T47D (cell line): ENCODE measurements around the gene LRPAP1.
"Not testable (repeated sequence)": the region's sequence is repeated elsewhere in the genome, so short reads cannot be mapped to it uniquely, and the experiment has no call there.

Source experiments
- DNase-seq, 2 experiments: peaks; one replicate each; pipeline versions ENCODE4 v3.0.0 to v3.0.0-alpha.2; 2011 to 2012; ENCODE audit warnings: low read depth in 1 of 2, low spot score in 1 of 2
- JUND ChIP-seq: IDR thresholded peaks from 2 replicates; pipeline ENCODE4 v1.6.1; 2012; ENCODE audit warnings: low read depth
- in situ Hi-C: cut with HindIII; loops from 2 replicates; pipeline ENCODE4 v1.10.0; 2016; ENCODE audit warnings: low sequenced_read_pairs, low pct_unique_long_range_greater_than_20kb

Gene LRPAP1

GRCh38 chr4:3550792-3551325 is 18.6 kb upstream of the LRPAP1 start:
- DNase-seq, in situ Hi-C loops: not testable (repeated sequence)

GRCh38 chr4:3550041-3550440 is 17.8 kb upstream of the LRPAP1 start:
- in situ Hi-C loops = not testable (repeated sequence)

DNA sequence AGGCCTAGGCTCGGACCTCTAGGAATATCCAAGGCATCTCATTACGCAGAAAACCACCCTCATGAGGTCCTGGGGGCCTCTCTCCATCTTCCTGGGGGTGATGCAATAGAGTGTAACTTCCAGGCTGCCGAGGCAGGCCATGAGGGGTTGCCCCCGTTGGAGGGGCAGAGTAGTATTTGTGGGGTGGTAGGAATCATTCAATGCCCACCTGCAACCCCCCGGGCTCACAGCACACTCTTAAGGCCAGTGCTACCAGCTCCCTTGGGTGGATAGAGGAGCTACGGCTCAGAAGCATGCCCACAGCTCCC is 17.4 kb upstream of the LRPAP1 start:
- DNase-seq, in situ Hi-C loops: not testable (repeated sequence)

More at GRCh38 chr4:3550041-3550440, 17.8 kb upstream of the LRPAP1 start:
- DNase-seq = not testable (repeated sequence)

DNA sequence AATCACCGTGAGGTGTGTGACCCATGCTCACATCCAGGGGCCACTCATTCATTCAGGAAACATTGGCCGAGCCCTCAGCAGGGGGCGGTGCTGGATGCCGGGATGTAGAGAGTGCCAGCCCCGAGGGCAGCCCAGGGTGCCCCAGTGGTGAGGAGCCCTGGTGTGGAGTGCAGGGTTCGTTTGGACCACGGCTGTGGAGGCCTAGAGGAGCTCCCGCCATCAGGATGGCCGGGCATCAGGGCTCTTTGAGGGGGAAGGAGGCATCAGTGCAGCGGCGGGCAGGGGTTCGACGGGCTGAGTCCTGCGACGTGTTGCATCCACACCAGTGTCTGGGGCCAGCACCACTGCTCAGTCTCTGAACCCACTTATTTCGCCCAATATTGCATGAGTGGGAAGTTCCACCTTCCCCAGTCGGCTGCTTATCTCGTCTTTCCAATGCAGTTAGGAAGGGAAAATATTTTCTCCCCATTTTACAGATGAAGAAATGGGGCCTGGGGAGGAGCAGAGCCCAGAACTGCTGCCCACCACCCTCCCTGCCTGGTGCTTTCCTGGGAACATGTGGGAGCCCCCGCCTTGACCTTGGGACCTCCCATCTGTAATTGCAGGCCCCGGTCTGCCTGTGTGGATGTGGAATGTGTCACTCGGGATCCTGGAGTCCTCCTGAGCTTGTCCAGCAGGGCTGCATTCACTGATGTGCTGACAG is 16.9 kb upstream of the LRPAP1 start:
- DNase-seq, in situ Hi-C loops: not testable (repeated sequence)

DNA sequence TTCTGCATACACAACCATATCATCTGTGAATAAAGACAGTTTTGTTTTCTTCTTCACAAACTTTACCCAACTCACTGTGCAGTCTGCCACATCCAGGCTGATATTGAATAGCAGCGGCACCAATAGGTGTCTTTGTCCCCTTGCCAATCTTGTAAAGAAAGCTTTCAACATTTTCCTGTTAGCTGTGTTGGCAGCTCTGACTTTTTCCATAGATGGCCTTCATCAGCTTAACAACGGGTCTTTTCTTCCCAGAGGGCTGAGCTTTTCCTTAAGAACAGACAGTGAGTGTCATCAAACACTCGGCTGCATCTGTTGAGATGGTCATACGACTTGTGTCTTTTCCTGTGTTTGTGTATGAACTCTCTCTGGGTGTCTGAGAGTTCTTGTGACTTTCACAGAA is 14.5 kb upstream of the LRPAP1 start:
- DNase-seq, in situ Hi-C loops: not testable (repeated sequence)

DNA sequence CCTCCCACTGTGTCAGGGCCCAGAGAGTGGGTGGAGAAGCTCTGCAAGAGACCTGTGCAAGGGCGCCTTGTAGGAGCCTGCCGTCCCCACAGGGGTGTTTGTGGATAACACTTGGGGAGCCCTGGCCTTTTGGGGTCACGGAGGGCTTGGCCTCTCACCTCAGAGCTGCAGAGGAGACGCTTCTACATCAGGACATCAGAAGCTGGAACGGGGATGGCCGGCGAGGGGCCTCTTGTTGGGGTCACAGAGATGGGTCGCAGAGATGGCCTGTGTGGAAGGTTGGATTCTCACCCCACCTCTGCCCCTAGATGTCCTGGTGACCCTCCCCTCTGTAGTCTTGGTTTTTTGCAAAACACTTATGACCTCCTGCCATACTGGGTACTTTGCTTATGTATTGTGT is 13.1 kb upstream of the LRPAP1 start:
- DNase-seq, in situ Hi-C loops: not testable (repeated sequence)

- in situ Hi-C loops, DNase-seq: not testable (repeated sequence)
Observed at GRCh38 chr4:3544259-3545025, 12.2 kb upstream of the LRPAP1 start.

GRCh38 chr4:3543415-3543814 is 11.2 kb upstream of the LRPAP1 start:
- DNase-seq, in situ Hi-C loops: not testable (repeated sequence)

GRCh38 chr4:3538906-3539305 is 6.7 kb upstream of the LRPAP1 start:
- in situ Hi-C loops, DNase-seq: not testable (repeated sequence)

DNA sequence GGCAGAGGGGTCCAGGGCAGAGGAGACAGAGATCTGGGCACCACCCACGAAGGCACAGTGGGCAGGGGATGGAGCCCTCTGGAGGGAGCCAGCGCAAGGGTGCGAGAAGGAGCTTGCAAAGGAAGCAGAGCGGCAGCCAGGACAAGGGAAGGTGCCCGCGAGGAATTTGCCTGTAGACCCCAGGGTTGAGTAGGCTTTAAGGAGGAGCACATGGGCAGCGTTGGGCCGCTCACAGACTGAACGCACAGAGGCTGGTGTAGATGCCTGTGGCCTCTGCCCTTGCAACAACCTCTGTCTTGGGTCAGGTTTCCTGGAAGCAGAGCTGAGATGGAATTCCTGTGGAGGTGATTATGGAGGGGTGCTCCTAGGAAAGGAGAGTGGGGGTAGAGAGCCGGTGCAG is 3.6 kb upstream of the LRPAP1 start:
- DNase-seq, in situ Hi-C loops: not testable (repeated sequence)

- no peak for DNase-seq
- TF ChIP-seq JUND = no peak
- in situ Hi-C loops = no loop called here
Observed at GRCh38 chr4:3533423-3533820, 1.2 kb upstream of the LRPAP1 start.

- no peak for TF ChIP-seq JUND
- in situ Hi-C loops = no loop called here
- DNase-seq = no peak
Observed at GRCh38 chr4:3532751-3533422, 665 bp upstream of the LRPAP1 start.

DNA sequence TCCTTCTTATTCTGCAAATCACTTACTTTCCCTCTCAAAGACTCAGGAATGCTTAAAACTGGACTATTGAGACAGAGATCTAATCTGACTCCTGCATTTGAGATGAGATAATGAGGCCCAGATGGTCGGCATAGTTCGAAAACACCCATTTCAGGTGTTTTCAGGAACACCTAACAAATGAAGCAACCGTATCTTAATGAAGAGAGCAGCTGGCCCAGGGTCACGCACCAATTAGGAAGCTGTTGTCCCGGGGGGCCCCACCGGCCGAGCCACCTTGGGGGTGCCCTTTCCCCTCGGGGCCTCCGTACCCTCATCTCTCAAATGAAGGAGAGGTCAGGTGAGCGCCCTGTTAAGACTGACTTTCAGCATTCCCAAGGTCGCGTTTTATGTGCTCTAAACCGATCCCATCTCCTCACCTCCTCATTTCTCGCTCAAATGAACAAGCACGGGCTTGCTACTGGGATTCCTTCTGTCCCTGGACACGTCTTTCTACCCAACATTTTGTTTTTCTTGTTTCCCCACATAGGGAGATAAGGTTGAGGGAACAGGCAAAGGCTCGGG is 824 bp downstream of the LRPAP1 start:
- DNase-seq = peak; percentile 23 to 46
- TF ChIP-seq JUND = no peak
- in situ Hi-C loops = no loop called here
